Epithelial cell of esophagus (primary cell): ENCODE results near the gene C3orf33.

Experiments used
- DNase-seq: peaks from one replicate; pipeline ENCODE4 v3.0.0; 2010; ENCODE audit warnings: low read depth
- H3K4me3 ChIP-seq: 2 replicates; pipeline ENCODE4 v1.5.1; 2011; ENCODE audit warnings: mild to moderate bottlenecking, low read length, control low read depth
- TF ChIP-seq, protein P1 (sequence below): IDR thresholded peaks from 2 replicates; pipeline ENCODE4 v1.5.1; 2011; ENCODE audit warnings: low read depth, mild to moderate bottlenecking, low read length, control low read depth, inconsistent platforms; ENCODE audit not compliant: insufficient read depth; ENCODE audit errors: missing control alignments

C3orf33 gene

DNA sequence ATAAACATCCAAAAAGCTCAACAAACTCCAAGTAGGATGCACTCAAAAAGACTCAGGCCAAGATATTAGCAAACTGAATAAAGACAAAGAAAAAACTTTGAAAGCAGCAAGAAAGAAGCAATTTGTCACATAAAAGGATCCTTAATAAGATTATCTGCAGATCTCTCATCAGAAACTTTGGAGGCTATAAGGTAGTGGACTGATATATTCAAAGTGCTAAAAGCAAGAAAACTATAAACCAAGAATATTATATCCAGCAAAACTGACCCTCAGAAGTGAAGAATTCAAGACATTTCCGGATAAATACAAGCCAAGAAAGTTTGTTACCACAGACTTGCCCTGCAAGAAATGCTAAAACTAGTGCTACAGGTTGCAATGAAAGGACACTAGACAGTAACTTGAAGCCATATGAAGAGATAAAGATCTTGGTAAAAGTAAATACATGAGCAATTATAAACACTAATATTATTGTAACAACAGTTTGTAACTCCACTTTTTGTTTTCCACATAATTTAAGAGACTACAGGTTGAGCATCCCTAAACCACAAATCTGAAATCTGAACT is 23.6 kb downstream of the C3orf33 start:
- DNase-seq: no peak
- H3K4me3 ChIP-seq: no peak overlapping the region
- TF ChIP-seq, protein P1, sequence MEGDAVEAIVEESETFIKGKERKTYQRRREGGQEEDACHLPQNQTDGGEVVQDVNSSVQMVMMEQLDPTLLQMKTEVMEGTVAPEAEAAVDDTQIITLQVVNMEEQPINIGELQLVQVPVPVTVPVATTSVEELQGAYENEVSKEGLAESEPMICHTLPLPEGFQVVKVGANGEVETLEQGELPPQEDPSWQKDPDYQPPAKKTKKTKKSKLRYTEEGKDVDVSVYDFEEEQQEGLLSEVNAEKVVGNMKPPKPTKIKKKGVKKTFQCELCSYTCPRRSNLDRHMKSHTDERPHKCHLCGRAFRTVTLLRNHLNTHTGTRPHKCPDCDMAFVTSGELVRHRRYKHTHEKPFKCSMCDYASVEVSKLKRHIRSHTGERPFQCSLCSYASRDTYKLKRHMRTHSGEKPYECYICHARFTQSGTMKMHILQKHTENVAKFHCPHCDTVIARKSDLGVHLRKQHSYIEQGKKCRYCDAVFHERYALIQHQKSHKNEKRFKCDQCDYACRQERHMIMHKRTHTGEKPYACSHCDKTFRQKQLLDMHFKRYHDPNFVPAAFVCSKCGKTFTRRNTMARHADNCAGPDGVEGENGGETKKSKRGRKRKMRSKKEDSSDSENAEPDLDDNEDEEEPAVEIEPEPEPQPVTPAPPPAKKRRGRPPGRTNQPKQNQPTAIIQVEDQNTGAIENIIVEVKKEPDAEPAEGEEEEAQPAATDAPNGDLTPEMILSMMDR: no peak

DNA sequence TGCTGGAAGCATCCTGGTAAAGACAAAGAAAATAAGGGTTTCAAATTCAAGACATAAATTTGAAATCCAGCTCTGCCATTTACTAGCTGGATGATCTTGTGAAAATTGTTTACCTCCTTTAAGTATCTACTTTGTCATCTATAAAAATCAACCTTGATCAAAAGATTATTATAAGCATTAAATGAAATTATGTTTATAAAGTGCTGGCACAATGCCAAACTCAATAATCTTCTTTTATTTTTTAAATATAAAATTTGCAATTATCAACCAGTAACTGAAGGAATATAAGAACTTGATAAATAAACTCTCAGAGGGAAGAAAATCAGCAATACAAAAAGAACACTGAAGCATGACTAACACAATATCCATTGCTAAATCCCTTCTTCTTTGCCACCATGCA is 25.8 kb downstream of the C3orf33 start:
- TF ChIP-seq, protein P1: no peak
- no peak overlapping the region for H3K4me3 ChIP-seq
- no peak for DNase-seq

DNA sequence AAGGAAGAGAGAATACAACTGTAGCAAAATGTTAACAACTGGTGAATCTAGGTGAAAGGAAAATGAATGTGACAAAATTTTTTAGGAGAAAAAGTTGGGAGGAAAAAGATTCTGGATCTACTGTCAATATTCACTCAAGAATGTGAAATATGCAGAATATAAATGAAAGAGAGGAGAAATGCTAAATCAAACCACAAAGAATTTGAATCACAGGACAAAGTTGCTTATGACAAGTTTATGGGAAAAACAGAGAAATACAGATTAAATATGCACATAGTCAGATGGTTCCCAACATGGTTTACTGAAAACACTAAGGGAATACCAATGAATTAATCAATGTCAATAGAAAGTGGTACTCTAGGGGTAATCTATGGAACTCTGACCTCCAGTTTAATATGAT is 27.6 kb downstream of the C3orf33 start:
- DNase-seq: no peak
- TF ChIP-seq, protein P1: no peak
- H3K4me3 ChIP-seq: no peak overlapping the region

DNA sequence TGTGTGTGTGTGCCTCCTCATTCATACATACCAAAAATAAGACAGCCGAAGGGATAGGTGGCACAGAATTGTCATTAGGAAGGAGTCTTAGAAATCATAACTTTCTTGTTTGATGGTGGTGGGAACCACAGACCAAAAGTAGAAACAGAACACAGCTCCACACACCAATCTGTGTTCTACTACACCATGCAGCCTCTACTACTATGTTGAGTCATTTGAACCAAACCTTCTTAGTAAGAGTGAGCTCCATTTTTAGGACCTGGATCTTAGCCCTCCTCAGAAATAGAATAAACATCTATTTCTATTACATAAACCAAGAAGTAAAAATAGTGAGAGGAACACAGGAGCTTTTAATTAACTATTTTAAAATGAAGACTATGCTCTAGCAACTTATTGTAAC is 33.3 kb downstream of the C3orf33 start:
- TF ChIP-seq, protein P1: no peak
- H3K4me3 ChIP-seq: no peak overlapping the region
- DNase-seq: no peak

DNA sequence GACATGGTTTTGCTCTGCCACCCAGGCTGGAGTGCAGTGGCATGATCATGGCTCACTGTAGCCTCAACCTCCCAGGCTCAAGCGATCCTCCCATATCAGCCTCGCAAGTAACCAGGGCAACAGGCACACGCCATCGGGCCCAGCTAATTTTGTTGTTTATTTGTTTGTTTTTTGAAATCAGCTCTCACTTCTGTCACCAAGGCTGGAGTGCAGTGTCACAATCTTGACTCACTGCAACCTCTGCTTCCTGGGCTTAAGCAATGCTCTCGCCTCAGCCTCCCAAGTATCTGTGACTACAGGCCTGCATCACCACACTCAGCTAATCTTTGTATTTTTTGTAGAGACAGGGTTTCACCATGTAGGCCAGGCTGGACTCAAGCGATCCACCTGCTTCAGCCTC is 35.0 kb downstream of the C3orf33 start:
- H3K4me3 ChIP-seq: no peak overlapping the region
- DNase-seq: peak; percentile 4
- TF ChIP-seq, protein P1: no peak

DNA sequence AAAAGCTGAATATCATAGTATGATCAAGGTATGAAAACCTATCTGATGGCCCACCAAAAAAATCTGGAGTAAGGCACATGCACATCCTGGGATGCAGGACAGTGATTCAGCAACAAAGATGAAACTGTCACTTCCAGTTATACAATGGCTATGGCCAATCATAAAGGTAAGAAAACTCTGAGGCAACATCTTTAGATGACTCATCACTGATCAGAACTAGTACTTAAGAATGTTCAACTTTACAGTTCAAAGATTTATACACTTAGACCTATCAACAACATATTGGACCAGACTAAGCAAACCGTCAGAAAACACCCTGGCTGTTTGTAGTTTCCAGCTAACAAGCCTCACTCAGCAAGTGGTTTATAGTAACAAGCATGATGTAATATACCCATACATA is 39.9 kb downstream of the C3orf33 start:
- no peak overlapping the region for H3K4me3 ChIP-seq
- TF ChIP-seq, protein P1: no peak
- peak; percentile 74 for DNase-seq

DNA sequence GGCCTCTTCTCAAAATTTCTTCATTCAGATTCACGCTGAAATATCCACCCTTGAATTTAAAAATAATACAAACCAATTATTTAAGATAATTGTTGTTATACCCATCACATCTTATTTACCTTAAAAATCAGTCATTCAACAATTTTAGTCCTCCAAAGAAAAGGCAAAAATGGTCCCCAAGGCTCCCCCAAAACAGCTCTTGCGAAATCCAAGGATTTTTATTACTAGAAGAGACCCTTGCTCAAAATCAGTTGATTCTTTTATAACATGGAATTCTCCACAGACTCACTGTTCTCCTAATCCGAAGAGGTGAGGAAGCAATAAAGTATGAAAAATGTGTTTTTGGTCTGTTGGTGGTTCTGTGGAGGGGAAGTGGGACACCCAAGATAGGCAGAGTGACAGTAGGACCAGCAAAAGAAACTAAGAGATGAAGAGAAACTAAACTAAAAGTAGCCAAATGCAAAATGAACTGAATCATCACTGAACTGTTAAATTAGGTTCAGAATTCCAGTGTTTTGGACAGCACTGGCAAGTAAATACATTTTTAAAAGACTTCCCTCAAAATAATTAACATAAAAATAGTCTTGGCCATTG is 42.1 kb downstream of the C3orf33 start:
- H3K4me3 ChIP-seq: no peak overlapping the region
- TF ChIP-seq, protein P1: no peak
- DNase-seq: no peak
